Measurements from ENCODE around the gene SLC6A19. TPM values are rescaled to one million over a fixed set of nuclear protein-coding genes. Genes with fewer than 3 reads are reported as not detected.

The SLC6A19 gene
- total RNA-seq, 4 donors from 2014 or later = 9.9 to 934 (median 516) TPM

DNA sequence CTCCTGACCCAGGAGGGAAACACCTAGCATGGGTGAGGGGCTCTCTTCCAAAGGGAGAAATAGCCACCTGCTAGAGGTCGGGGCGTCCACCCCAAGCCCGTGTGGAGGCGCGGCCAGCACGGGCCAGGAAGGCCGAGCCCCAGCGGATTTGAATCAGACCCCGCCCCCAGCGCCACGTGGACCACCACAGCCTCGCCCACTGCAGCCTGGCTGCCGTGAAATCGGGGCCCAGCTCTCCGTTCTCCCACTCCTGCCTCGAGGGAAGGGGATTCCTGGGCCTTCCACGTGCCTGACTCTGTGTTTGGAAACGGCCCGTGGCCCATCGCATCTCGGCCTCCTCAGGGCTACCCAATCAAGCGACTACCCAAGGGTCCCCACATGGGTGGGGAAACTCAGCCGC lies 55.4 kb downstream of the SLC6A19 start:
- no peak overlapping the region for H3K27ac ChIP-seq
- no peak for DNase-seq
- no peaks in the 10 kb centered on the region for H3K27me3 ChIP-seq
- TF ChIP-seq POLR2A (IDR thresholded peaks at IDR 0.05) = no peak
- TF ChIP-seq, protein P1, sequence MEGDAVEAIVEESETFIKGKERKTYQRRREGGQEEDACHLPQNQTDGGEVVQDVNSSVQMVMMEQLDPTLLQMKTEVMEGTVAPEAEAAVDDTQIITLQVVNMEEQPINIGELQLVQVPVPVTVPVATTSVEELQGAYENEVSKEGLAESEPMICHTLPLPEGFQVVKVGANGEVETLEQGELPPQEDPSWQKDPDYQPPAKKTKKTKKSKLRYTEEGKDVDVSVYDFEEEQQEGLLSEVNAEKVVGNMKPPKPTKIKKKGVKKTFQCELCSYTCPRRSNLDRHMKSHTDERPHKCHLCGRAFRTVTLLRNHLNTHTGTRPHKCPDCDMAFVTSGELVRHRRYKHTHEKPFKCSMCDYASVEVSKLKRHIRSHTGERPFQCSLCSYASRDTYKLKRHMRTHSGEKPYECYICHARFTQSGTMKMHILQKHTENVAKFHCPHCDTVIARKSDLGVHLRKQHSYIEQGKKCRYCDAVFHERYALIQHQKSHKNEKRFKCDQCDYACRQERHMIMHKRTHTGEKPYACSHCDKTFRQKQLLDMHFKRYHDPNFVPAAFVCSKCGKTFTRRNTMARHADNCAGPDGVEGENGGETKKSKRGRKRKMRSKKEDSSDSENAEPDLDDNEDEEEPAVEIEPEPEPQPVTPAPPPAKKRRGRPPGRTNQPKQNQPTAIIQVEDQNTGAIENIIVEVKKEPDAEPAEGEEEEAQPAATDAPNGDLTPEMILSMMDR (IDR thresholded peaks at IDR 0.05) = no peak
- no peaks in the 10 kb centered on the region for H3K9me3 ChIP-seq
- no peaks in the 10 kb centered on the region for H3K36me3 ChIP-seq
- H3K4me3 ChIP-seq = no peak overlapping the region
- no peaks in the 10 kb centered on the region for H3K4me1 ChIP-seq

DNA sequence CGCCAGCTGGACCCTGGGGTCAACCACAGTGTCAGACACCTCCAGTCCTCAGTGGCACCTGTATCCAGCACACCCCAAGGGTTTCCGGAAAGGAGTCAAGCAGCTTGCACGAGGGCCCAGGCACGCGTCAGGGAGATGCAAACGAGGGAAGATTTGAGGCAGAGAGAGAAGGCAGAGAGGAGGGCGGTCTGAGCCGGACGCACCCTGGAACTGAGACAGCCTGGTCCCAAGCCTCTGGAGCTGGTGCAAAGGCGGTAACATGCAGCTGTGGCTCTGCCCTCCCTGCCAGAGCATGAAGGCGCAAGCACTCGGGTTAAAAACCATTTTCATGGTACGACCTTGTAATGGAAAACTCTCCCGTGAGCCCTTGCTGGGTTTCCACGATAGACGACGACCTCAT lies 56.0 kb downstream of the SLC6A19 start:
- Histone ChIP-seq H3K9me3 (no peaks in the 10 kb centered on the region), H3K4me1 (no peaks in the 10 kb centered on the region), H3K27me3 (no peaks in the 10 kb centered on the region), H3K36me3 (no peaks in the 10 kb centered on the region), H3K27ac (no peak overlapping the region), H3K4me3 (no peak overlapping the region)
- no peak for DNase-seq
- TF ChIP-seq, protein P1 (IDR thresholded peaks at IDR 0.05) = no peak
- no peak for TF ChIP-seq POLR2A (IDR thresholded peaks at IDR 0.05)

DNA sequence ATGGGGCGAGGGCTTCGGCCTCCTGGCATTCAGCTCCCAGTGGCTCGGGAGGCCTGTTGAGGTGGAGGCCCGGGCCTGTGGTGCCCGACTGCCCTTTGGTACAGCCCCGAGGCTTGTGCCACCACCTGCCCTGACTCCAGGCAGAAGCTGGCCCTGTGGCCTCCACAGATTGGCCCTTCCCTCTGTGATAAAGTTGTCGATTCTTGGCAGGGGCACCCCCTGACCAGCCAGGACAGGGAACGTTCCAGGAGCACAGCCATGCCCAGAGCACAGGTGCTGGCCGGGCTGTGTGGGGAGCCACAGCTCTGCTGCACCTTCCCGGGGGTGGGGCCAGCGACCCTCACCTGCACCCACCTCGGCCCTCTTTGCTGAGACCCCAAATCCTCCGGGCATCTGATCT lies 56.4 kb downstream of the SLC6A19 start:
- Histone ChIP-seq H3K27me3 (no peaks in the 10 kb centered on the region), H3K9me3 (no peaks in the 10 kb centered on the region), H3K4me1 (no peaks in the 10 kb centered on the region), H3K27ac (no peak overlapping the region), H3K36me3 (no peaks in the 10 kb centered on the region), H3K4me3 (no peak overlapping the region)
- TF ChIP-seq, protein P1 (IDR thresholded peaks at IDR 0.05) = no peak
- no peak for TF ChIP-seq POLR2A (IDR thresholded peaks at IDR 0.05)
- no peak for DNase-seq

DNA sequence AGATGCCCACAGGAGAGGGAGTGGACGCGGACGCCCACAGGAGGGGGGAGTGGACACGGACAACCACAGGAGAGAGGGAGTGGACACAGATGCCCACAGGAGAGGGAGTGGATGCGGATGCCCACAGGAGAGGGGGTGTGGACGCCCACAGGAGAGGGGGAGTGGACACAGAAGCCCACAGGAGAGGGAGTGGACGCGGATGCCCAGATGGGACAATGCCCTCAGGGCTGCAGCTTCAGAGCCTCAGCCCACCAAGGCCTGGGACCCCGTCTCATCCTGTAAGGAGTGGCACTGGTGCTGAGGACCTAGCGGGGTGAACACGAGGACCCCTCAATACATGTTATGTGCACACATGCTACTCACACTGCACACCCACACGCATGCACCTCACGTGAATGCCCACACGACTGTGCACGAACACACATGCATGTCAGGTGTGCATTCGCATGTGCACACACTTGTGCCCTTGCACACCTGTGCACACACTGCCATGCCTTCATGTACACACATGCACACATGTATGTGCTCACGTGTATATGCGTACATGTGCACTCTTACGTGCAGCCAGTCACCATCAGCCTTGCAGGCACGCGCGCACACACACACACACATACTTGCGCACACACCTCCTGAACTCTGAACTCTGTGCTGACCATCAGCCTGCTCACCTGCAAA lies 58.5 kb downstream of the SLC6A19 start:
- Histone ChIP-seq H3K27ac (no peak overlapping the region), H3K36me3 (no peaks in the 10 kb centered on the region), H3K4me3 (no peak overlapping the region), H3K27me3 (no peaks in the 10 kb centered on the region), H3K4me1 (no peaks in the 10 kb centered on the region), H3K9me3 (no peaks in the 10 kb centered on the region)
- TF ChIP-seq, protein P1 (IDR thresholded peaks at IDR 0.05) = no peak
- TF ChIP-seq POLR2A (IDR thresholded peaks at IDR 0.05) = no peak
- no peak for DNase-seq

DNA sequence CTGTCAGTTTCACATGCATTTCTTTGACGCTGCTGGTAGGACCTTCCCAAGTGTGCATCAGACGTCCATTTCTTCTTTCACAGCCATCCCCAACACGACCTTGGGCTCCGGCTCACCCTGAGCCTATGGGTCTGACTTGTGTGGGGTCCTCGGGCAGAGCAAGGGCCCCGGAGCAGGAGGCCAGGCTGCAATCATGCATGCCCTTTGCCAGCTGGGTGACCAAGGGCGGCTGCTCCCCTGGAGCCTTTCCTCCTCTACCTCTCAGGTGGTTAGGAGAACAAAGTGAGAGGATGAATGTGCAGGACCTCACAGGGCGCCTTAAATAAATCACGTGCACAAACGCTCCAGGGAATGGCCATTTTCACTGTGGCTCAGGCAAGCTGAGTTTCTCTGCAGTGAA lies 60.2 kb downstream of the SLC6A19 start:
- Histone ChIP-seq H3K27me3 (no peaks in the 10 kb centered on the region), H3K36me3 (no peaks in the 10 kb centered on the region)

More for the DNA sequence above, 60.2 kb downstream of the SLC6A19 start:
- Histone ChIP-seq H3K4me3 (no peak overlapping the region), H3K9me3 (no peaks in the 10 kb centered on the region), H3K4me1 (no peaks in the 10 kb centered on the region), H3K27ac (no peak overlapping the region)
- TF ChIP-seq, protein P1 (IDR thresholded peaks at IDR 0.05) = no peak
- TF ChIP-seq POLR2A (IDR thresholded peaks at IDR 0.05) = no peak
- no peak for DNase-seq

All from Peyer's patch (tissue), 4 donors.